GM12872 (cell line): ENCODE data around the gene EOLA2.

Source experiments
- CTCF ChIP-seq: IDR thresholded peaks from 3 replicates; pipeline ENCODE4 v1.5.1; 2011; ENCODE audit warnings: low read depth, mild to moderate bottlenecking, low read length, moderate library complexity; ENCODE audit not compliant: insufficient read depth

Gene EOLA2

GRCh38 chrX:149908727-149909126 is 29.6 kb downstream of the EOLA2 start:
- no peak for TF ChIP-seq CTCF

- TF ChIP-seq CTCF = no peak
Measured at GRCh38 chrX:149908308-149908707, 30.0 kb downstream of the EOLA2 start.

- TF ChIP-seq CTCF = no peak
Measured at GRCh38 chrX:149903889-149904748, 34.2 kb downstream of the EOLA2 start.

GRCh38 chrX:149898554-149898953 is 39.7 kb downstream of the EOLA2 start:
- TF ChIP-seq CTCF = no peak
